ENCODE measurements around the gene PTPRN2.

The PTPRN2 gene

GRCh38 chr7:158120316-158120715 lies 467.3 kb downstream of the PTPRN2 start:
- DNase-seq, result no peak

GRCh38 chr7:158117341-158118222 lies 470.0 kb downstream of the PTPRN2 start:
- DNase-seq, result no peak

GRCh38 chr7:158116235-158116634 lies 471.4 kb downstream of the PTPRN2 start:
- no peak for DNase-seq

GRCh38 chr7:158114056-158114850 lies 473.4 kb downstream of the PTPRN2 start:
- no peak for DNase-seq

- DNase-seq, result no peak
Measured at GRCh38 chr7:158113321-158114025, 474.1 kb downstream of the PTPRN2 start.

GRCh38 chr7:158112571-158113320 lies 474.9 kb downstream of the PTPRN2 start:
- DNase-seq, result no peak

- DNase-seq, result no peak
Measured at GRCh38 chr7:158111906-158112570, 475.6 kb downstream of the PTPRN2 start.

- no peak for DNase-seq
Measured at GRCh38 chr7:158111049-158111751, 476.4 kb downstream of the PTPRN2 start.

- DNase-seq, result no peak
Measured at GRCh38 chr7:158110661-158111048, 477.0 kb downstream of the PTPRN2 start.

GRCh38 chr7:158110034-158110590 lies 477.5 kb downstream of the PTPRN2 start:
- no peak for DNase-seq

GRCh38 chr7:158109364-158110033 lies 478.1 kb downstream of the PTPRN2 start:
- no peak for DNase-seq

- no peak for DNase-seq
Measured at GRCh38 chr7:158108646-158109293, 478.9 kb downstream of the PTPRN2 start.

GRCh38 chr7:158107806-158108205 lies 479.8 kb downstream of the PTPRN2 start:
- DNase-seq, result no peak

GRCh38 chr7:158106272-158106671 lies 481.4 kb downstream of the PTPRN2 start:
- DNase-seq, result no peak

GRCh38 chr7:158103378-158103777 lies 484.2 kb downstream of the PTPRN2 start:
- DNase-seq, result no peak

GRCh38 chr7:158102897-158103296 lies 484.7 kb downstream of the PTPRN2 start:
- DNase-seq, result no peak

- no peak for DNase-seq
Measured at GRCh38 chr7:158101821-158102450, 485.7 kb downstream of the PTPRN2 start.

- DNase-seq, result no peak
Measured at GRCh38 chr7:158098125-158099030, 489.2 kb downstream of the PTPRN2 start.
